HEK293 (cell line): Measurements from ENCODE around the gene CSPG4.

Experiments used
- AEBP2 ChIP-seq: fragments of 450-650 bp; formaldehyde crosslinking; IDR thresholded peaks from 2 replicates; pipeline ENCODE4 v1.5.1; 2016; ENCODE audit warnings: missing biosample characterization, missing genetic modification characterization, borderline replicate concordance
- BCL11A ChIP-seq: fragments of 450-650 bp; formaldehyde crosslinking; IDR thresholded peaks from 2 replicates; pipeline ENCODE4 v1.5.1; 2016; ENCODE audit warnings: low read depth, missing biosample characterization, missing genetic modification characterization
- BCL11B ChIP-seq: fragments of 450-650 bp; formaldehyde crosslinking; IDR thresholded peaks from 2 replicates; pipeline ENCODE4 v1.5.1; 2016; ENCODE audit warnings: low read depth, missing biosample characterization, missing genetic modification characterization
- CTCF ChIP-seq: fragments of 450-650 bp; formaldehyde crosslinking; IDR thresholded peaks from 2 replicates; pipeline ENCODE4 v1.5.1; 2016; ENCODE audit warnings: missing biosample characterization, missing genetic modification characterization
- EGR2 ChIP-seq: fragments of 450-650 bp; formaldehyde crosslinking; IDR thresholded peaks from 2 replicates; pipeline ENCODE4 v1.5.1; 2016; ENCODE audit warnings: low read depth, missing biosample characterization, missing genetic modification characterization
- FEZF1 ChIP-seq: fragments of 450-650 bp; formaldehyde crosslinking; IDR thresholded peaks from 2 replicates; pipeline ENCODE4 v1.5.1; 2016; ENCODE audit warnings: missing biosample characterization, missing genetic modification characterization
- GLIS2 ChIP-seq: fragments of 450-650 bp; formaldehyde crosslinking; IDR thresholded peaks from 2 replicates; pipeline ENCODE4 v1.5.1; 2016; ENCODE audit warnings: missing biosample characterization, missing genetic modification characterization
- INSM2 ChIP-seq: fragments of 450-650 bp; formaldehyde crosslinking; IDR thresholded peaks from 2 replicates; pipeline ENCODE4 v1.5.1; 2016; ENCODE audit warnings: missing biosample characterization, missing genetic modification characterization
- OVOL3 ChIP-seq: fragments of 450-650 bp; formaldehyde crosslinking; IDR thresholded peaks from 2 replicates; pipeline ENCODE4 v1.5.1; 2016; ENCODE audit warnings: missing biosample characterization, missing genetic modification characterization
- SETDB1 ChIP-seq: IDR thresholded peaks from one replicate; pipeline ENCODE4 v1.6.1; 2017; ENCODE audit warnings: mild to moderate bottlenecking, low read length, moderate library complexity, mixed read lengths; ENCODE audit not compliant: insufficient read length
- SP2 ChIP-seq: fragments of 450-650 bp; formaldehyde crosslinking; IDR thresholded peaks from 2 replicates; pipeline ENCODE4 v1.5.1; 2016; ENCODE audit warnings: missing biosample characterization, missing genetic modification characterization
- SP7 ChIP-seq: fragments of 450-650 bp; formaldehyde crosslinking; IDR thresholded peaks from 2 replicates; pipeline ENCODE4 v1.5.1; 2016; ENCODE audit warnings: missing biosample characterization, missing genetic modification characterization
- TCF7L2 ChIP-seq: IDR thresholded peaks from 2 replicates; pipeline ENCODE4 v1.6.1; 2011; ENCODE audit warnings: low read depth, mild to moderate bottlenecking, inconsistent platforms, low read length, moderate library complexity, borderline replicate concordance
- YY2 ChIP-seq: fragments of 450-650 bp; formaldehyde crosslinking; IDR thresholded peaks from 2 replicates; pipeline ENCODE4 v1.5.1; 2016; ENCODE audit warnings: missing biosample characterization, missing genetic modification characterization
- ZBTB1 ChIP-seq: fragments of 450-650 bp; formaldehyde crosslinking; IDR thresholded peaks from 2 replicates; pipeline ENCODE4 v1.5.1; 2016; ENCODE audit warnings: missing biosample characterization, missing genetic modification characterization
- ZBTB17 ChIP-seq: fragments of 450-650 bp; formaldehyde crosslinking; IDR thresholded peaks from 2 replicates; pipeline ENCODE4 v1.5.1; 2016; ENCODE audit warnings: missing biosample characterization, missing genetic modification characterization
- ZBTB8A ChIP-seq: fragments of 450-650 bp; formaldehyde crosslinking; IDR thresholded peaks from 2 replicates; pipeline ENCODE4 v1.5.1; 2016; ENCODE audit warnings: missing biosample characterization, missing genetic modification characterization
- ZFP37 ChIP-seq: fragments of 450-650 bp; formaldehyde crosslinking; IDR thresholded peaks from 2 replicates; pipeline ENCODE4 v1.5.1; 2016; ENCODE audit warnings: missing biosample characterization, missing genetic modification characterization
- ZNF112 ChIP-seq: fragments of 450-650 bp; formaldehyde crosslinking; IDR thresholded peaks from 2 replicates; pipeline ENCODE4 v1.5.0; 2017; ENCODE audit warnings: missing biosample characterization, missing genetic modification characterization
- ZNF146 ChIP-seq: fragments of 450-650 bp; formaldehyde crosslinking; IDR thresholded peaks from 2 replicates; pipeline ENCODE4 v1.5.1; 2016; ENCODE audit warnings: missing biosample characterization, missing genetic modification characterization
- ZNF18 ChIP-seq: fragments of 450-650 bp; formaldehyde crosslinking; IDR thresholded peaks from 2 replicates; pipeline ENCODE4 v1.5.1; 2016; ENCODE audit warnings: missing biosample characterization, missing genetic modification characterization
- ZNF292 ChIP-seq: fragments of 450-650 bp; formaldehyde crosslinking; IDR thresholded peaks from 2 replicates; pipeline ENCODE4 v1.5.1; 2016; ENCODE audit warnings: low read depth, missing biosample characterization, missing genetic modification characterization, borderline replicate concordance
- ZNF311 ChIP-seq: fragments of 450-650 bp; formaldehyde crosslinking; IDR thresholded peaks from 2 replicates; pipeline ENCODE4 v1.5.1; 2017; ENCODE audit warnings: missing biosample characterization, missing genetic modification characterization, borderline replicate concordance
- ZNF335 ChIP-seq: fragments of 450-650 bp; formaldehyde crosslinking; conservative IDR thresholded peaks from 2 replicates; pipeline ENCODE4 v1.5.1; 2016; ENCODE audit warnings: missing biosample characterization, missing genetic modification characterization
- ZNF354C ChIP-seq: fragments of 450-650 bp; formaldehyde crosslinking; IDR thresholded peaks from 2 replicates; pipeline ENCODE4 v1.5.1; 2016; ENCODE audit warnings: missing biosample characterization, missing genetic modification characterization, low read depth, borderline replicate concordance
- ZNF555 ChIP-seq: fragments of 450-650 bp; formaldehyde crosslinking; conservative IDR thresholded peaks from 2 replicates; pipeline ENCODE4 v1.5.1; 2017; ENCODE audit warnings: missing biosample characterization, mild to moderate bottlenecking, missing genetic modification characterization, inconsistent platforms
- ZNF585B ChIP-seq: fragments of 450-650 bp; formaldehyde crosslinking; IDR thresholded peaks from 2 replicates; pipeline ENCODE4 v1.5.1; 2016; ENCODE audit warnings: missing biosample characterization, missing genetic modification characterization
- ZNF610 ChIP-seq: fragments of 450-650 bp; formaldehyde crosslinking; IDR thresholded peaks from 2 replicates; pipeline ENCODE4 v1.5.1; 2016; ENCODE audit warnings: missing biosample characterization, missing genetic modification characterization, borderline replicate concordance
- ZNF654 ChIP-seq: fragments of 450-650 bp; formaldehyde crosslinking; IDR thresholded peaks from 2 replicates; pipeline ENCODE4 v1.5.1; 2016; ENCODE audit warnings: low read depth, missing biosample characterization, missing genetic modification characterization
- ZNF785 ChIP-seq: fragments of 450-650 bp; formaldehyde crosslinking; IDR thresholded peaks from 2 replicates; pipeline ENCODE4 v1.5.1; 2016; ENCODE audit warnings: missing biosample characterization, missing genetic modification characterization
- ZNF792 ChIP-seq: fragments of 450-650 bp; formaldehyde crosslinking; IDR thresholded peaks from 2 replicates; pipeline ENCODE4 v1.5.1; 2016; ENCODE audit warnings: missing biosample characterization, missing genetic modification characterization
- ZNF837 ChIP-seq: fragments of 450-650 bp; formaldehyde crosslinking; IDR thresholded peaks from 2 replicates; pipeline ENCODE4 v1.5.1; 2016; ENCODE audit warnings: missing biosample characterization, missing genetic modification characterization
- ZSCAN16 ChIP-seq: fragments of 450-650 bp; formaldehyde crosslinking; IDR thresholded peaks from 2 replicates; pipeline ENCODE4 v1.5.1; 2016; ENCODE audit warnings: missing biosample characterization, missing genetic modification characterization

CSPG4 gene

GRCh38 chr15:75639709-75640482, 72.8 kb downstream of the CSPG4 start, which contains the start of gene IMP3 (continued):
- peak; percentile 80 for TF ChIP-seq SP7 (tag by site-specific recombination)
- no peak for TF ChIP-seq ZNF654 (tag by site-specific recombination)
- TF ChIP-seq ZNF792 (tag by site-specific recombination), result peak; percentile 87
- TF ChIP-seq ZNF146 (tag by site-specific recombination), result peak; percentile 63
- TF ChIP-seq AEBP2 (tag by site-specific recombination), result no peak
- TF ChIP-seq FEZF1 (tag by site-specific recombination), result no peak
- TF ChIP-seq BCL11B (tag by site-specific recombination), result peak; percentile 82; the same call in 1 of the 2 replicates
- no peak for TF ChIP-seq TCF7L2
- peak; percentile 67; the same call in 1 of the 2 replicates for TF ChIP-seq INSM2 (tag by site-specific recombination)
- peak; percentile 87 for TF ChIP-seq ZFP37 (tag by site-specific recombination)
- TF ChIP-seq SP2 (tag by site-specific recombination), result peak; percentile 98
- TF ChIP-seq ZNF354C (tag by site-specific recombination), result no peak
- TF ChIP-seq ZNF785 (tag by site-specific recombination), result peak; percentile 78; the same call in 1 of the 2 replicates
- peak; percentile 16; the same call in 1 of the 2 replicates for TF ChIP-seq ZNF585B (tag by site-specific recombination)
- no peak for TF ChIP-seq ZNF112 (tag by site-specific recombination)
- peak; percentile 97 for TF ChIP-seq GLIS2
- TF ChIP-seq ZNF18, result peak; percentile 45; the same call in 1 of the 2 replicates
- TF ChIP-seq EGR2 (tag by site-specific recombination), result peak; percentile 88
- no peak for TF ChIP-seq ZNF292 (tag by site-specific recombination)
- TF ChIP-seq BCL11A (tag by site-specific recombination), result peak; percentile 69; the same call in 1 of the 2 replicates
- no peak for TF ChIP-seq ZNF311
- TF ChIP-seq ZNF610 (tag by site-specific recombination), result peak; percentile 71
- 0 out of 2 replicates have a peak, but pooled peaks have one; percentile 50 for TF ChIP-seq ZNF837 (tag by site-specific recombination)
- no peak for TF ChIP-seq ZNF555 (tag by site-specific recombination)
- TF ChIP-seq CTCF (tag by site-specific recombination), result peak; percentile 63
- TF ChIP-seq ZBTB1 (tag by site-specific recombination), result 0 out of 2 replicates have a peak, but pooled peaks have one; percentile 49
- TF ChIP-seq YY2, result peak; percentile 96; the same call in 1 of the 2 replicates
- TF ChIP-seq SETDB1, result no peak
- TF ChIP-seq ZNF335, result peak; percentile 51; the same call in 1 of the 2 replicates
- TF ChIP-seq ZSCAN16 (tag by site-specific recombination), result 0 out of 2 replicates have a peak, but pooled peaks have one; percentile 20
- peak; percentile 35; the same call in 1 of the 2 replicates for TF ChIP-seq OVOL3 (tag by site-specific recombination)
- 0 out of 2 replicates have a peak, but pooled peaks have one; percentile 11 for TF ChIP-seq ZBTB8A
- peak; percentile 90 for TF ChIP-seq ZBTB17
